Right lobe of liver (tissue), 4 donors: ENCODE results near the gene PDCD2L.

Experiments used
- CTCF ChIP-seq, 4 donors: fragments of 200-600 bp in 3 of 4; fragments of 450-650 bp in 1 of 4; IDR thresholded peaks; one replicate each; pipeline versions ENCODE4 v1.5.1 to v1.8.0; 2016 to 2022; ENCODE audit warnings: antibody characterized with exemption in 4 of 4, mild to moderate bottlenecking in 2 of 4
- POLR2A ChIP-seq: fragments of 450-650 bp; IDR thresholded peaks from one replicate; pipeline ENCODE4 v1.6.1; 2017; ENCODE audit warnings: antibody characterized with exemption, mild to moderate bottlenecking
- donor health status: DM: no; HTN: no; CAD: no.
- donor health status: DM: no; HTN: no; CAD: no.
- donor health status: DM: no; HTN: yes; CAD: no.

- TF ChIP-seq CTCF (IDR thresholded peaks at IDR 0.05) (no peak), POLR2A (no peak)
Observed at GRCh38 chr19:34382471-34382870, 21.7 kb upstream of the PDCD2L start.
